Measurements from ENCODE around the gene CREB5.

CREB5 gene

GRCh38 chr7:28684650-28685241 lies 272.4 kb downstream of the CREB5 start:
- TF ChIP-seq POLR2AphosphoS5 (IDR thresholded peaks at IDR 0.05; ENCODE audit: low read depth, low read length) (no peak), FOXP2 (optimal IDR thresholded peaks at IDR 0.05; ENCODE audit: borderline replicate concordance, extremely low read depth, extremely low read length, insufficient read depth) (no peak)

DNA sequence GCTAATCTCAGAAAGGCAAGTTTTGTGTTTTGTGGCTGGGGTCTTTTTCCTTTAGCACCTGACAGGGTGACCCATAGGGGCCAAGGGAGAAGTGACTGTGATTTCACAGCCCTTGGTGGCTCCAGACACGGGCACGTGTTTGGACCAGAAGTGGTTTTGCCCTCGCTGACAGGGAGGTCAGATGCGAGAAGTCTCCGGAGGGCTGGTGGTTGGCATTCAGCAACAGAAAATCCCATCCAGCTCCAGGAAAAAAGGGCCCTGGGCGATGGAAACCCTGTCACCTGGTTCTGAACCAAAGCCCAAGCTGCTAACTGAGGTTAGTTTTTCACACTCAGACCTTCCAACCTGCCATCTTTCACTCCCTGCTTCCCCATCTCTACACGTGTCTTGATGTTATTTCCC lies 272.9 kb downstream of the CREB5 start:
- TF ChIP-seq REST (IDR thresholded peaks at IDR 0.05; ENCODE audit: insufficient read depth in 1 of 2, low read depth in 2 of 2, low read length in 2 of 2) (no peak), SIN3A (IDR thresholded peaks at IDR 0.05; ENCODE audit: borderline replicate concordance, insufficient read depth, low read length) (no peak), POLR2AphosphoS5 (IDR thresholded peaks at IDR 0.05; ENCODE audit: low read depth, low read length) (no peak), FOXP2 (optimal IDR thresholded peaks at IDR 0.05; ENCODE audit: borderline replicate concordance, extremely low read depth, extremely low read length, insufficient read depth) (no peak), TAF1 (IDR thresholded peaks at IDR 0.05; ENCODE audit: borderline replicate concordance, insufficient read depth, low read length) (no peak)

DNA sequence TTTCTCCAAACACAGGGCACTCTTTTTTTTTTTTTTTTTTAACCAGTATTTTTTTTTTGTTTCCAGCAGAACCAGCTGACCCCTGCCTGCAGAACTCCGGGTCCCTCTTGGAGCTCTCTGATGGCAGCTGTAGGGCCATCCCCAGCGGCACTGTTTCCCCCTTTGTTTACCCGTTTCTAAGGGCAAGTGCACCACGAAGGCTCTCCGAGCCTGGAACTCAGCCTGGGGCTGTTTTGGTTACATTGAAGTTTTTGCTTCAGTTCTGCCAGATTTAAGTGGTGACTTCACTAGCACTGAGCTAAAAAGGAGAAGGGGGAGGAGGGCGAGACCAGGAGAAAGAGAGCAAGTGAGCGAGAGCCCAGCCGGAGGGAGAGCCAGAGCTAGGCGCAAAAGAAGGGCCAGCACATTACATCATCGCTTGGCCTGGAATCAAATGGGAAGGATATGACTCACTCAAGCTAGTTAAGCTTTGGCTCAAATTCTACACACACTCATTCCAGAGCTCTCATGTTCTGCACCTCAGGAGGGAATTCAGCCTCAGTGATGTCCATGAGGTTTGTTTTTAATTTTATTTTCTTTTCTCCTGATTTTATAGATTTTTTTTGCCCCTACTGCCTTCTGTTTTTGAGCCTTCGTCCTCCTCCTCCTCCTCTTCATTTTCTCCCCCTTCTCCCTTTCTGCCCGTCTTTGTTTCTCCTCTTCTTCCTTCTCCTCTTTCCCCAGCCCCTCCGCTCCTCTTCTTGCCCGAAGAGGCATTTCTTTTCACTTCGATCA lies 273.5 kb downstream of the CREB5 start:
- peak; percentile 52; the same call in 1 of the 2 replicates for TF ChIP-seq TAF1 (IDR thresholded peaks at IDR 0.05; ENCODE audit: borderline replicate concordance, insufficient read depth, low read length)
- peak; percentile 41 to 62; a peak in 2 of 4 replicates for TF ChIP-seq REST (IDR thresholded peaks at IDR 0.05; ENCODE audit: insufficient read depth in 1 of 2, low read depth in 2 of 2, low read length in 2 of 2)
- TF ChIP-seq POLR2AphosphoS5 (IDR thresholded peaks at IDR 0.05; ENCODE audit: low read depth, low read length), result peak; percentile 85
- peak; percentile 84 for TF ChIP-seq FOXP2 (optimal IDR thresholded peaks at IDR 0.05; ENCODE audit: borderline replicate concordance, extremely low read depth, extremely low read length, insufficient read depth)
- 0 out of 2 replicates have a peak, but pooled peaks have one; percentile 15 for TF ChIP-seq SIN3A (IDR thresholded peaks at IDR 0.05; ENCODE audit: borderline replicate concordance, insufficient read depth, low read length)

DNA sequence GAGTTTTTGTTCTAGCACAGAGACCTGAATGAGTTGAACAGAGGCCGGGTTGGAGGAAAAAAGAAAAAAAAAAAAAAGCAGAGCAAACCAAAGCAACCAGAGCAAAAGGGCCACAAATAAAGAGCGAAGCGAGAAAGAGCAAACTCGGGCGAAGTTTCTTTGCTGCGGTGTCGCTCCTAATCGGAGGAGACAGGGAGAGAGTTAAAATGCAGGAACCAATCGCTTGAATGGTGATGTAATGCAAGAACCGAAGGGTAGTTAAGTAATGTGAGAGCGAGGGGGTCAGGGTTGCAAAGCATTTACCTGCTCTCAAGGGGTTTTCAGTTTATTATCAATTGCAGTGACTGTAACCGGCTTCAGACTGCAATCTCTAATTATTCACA lies 274.1 kb downstream of the CREB5 start:
- TF ChIP-seq SIN3A (IDR thresholded peaks at IDR 0.05; ENCODE audit: borderline replicate concordance, insufficient read depth, low read length) (peak; percentile 36; the same call in 1 of the 2 replicates), POLR2AphosphoS5 (IDR thresholded peaks at IDR 0.05; ENCODE audit: low read depth, low read length) (no peak), FOXP2 (optimal IDR thresholded peaks at IDR 0.05; ENCODE audit: borderline replicate concordance, extremely low read depth, extremely low read length, insufficient read depth) (no peak)

DNA sequence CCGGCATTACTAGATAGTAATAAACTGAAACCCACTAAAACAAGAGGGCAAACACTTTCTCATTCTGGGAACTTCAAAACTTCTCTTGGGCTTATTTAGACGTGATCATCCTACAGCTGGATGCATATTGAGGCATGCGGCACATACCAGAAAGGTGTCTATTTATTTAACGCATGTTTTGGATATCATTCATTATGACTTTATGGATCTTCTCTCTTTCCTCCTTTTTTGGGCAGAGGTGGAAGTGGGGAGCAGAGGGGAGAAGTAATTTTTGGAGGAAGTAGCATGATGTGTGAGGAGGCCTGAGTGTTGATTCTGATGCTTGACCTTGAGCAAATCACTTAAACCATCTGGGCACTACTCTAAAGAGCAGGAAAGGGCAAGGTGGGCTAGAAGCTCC lies 275.2 kb downstream of the CREB5 start:
- TF ChIP-seq SIN3A (IDR thresholded peaks at IDR 0.05; ENCODE audit: borderline replicate concordance, insufficient read depth, low read length), result no peak
- TF ChIP-seq REST (IDR thresholded peaks at IDR 0.05; ENCODE audit: insufficient read depth in 1 of 2, low read depth in 2 of 2, low read length in 2 of 2), result no peak
- no peak for TF ChIP-seq TAF1 (IDR thresholded peaks at IDR 0.05; ENCODE audit: borderline replicate concordance, insufficient read depth, low read length)
- TF ChIP-seq POLR2AphosphoS5 (IDR thresholded peaks at IDR 0.05; ENCODE audit: low read depth, low read length), result no peak
- TF ChIP-seq FOXP2 (optimal IDR thresholded peaks at IDR 0.05; ENCODE audit: borderline replicate concordance, extremely low read depth, extremely low read length, insufficient read depth), result no peak

- TF ChIP-seq FOXP2 (optimal IDR thresholded peaks at IDR 0.05; ENCODE audit: borderline replicate concordance, extremely low read depth, extremely low read length, insufficient read depth) (no peak), POLR2AphosphoS5 (IDR thresholded peaks at IDR 0.05; ENCODE audit: low read depth, low read length) (no peak)
Observed at GRCh38 chr7:28688174-28688573, 275.9 kb downstream of the CREB5 start.
